ENCODE data around the gene TMEM59. TPM values are rescaled to one million over a fixed set of nuclear protein-coding genes. Genes with fewer than 3 reads are reported as not detected.

TMEM59 gene
- polyA plus RNA-seq, 3 donors: 169 to 925 (median 831) TPM

DNA sequence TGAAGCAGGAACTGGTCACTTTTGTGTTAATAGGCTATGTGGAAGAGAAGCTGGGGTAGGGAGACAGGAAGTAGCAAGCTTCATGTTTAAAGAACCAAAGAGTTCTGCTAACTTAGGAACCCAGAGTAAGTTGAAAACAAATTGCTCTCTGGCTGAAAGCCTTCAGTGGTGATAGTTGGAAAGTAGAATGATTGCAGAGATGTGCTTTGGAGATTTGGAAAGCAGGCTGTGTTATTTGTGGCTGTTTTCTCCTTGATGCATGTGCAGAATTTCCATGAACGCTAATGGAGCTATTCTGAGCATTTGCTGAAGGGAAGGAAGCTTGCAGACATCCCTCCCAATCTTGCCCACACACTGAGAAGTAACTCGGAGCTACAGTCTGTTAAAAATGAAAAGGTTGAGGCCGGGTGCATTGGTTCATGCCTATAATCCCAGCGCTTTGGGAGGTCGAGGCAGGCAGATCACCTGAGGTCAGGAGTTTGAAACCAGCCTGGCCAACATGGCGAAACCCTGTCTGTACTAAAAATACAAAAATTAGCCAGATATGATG, 46.1 kb upstream of the TMEM59 start:
- TF ChIP-seq, protein P1, sequence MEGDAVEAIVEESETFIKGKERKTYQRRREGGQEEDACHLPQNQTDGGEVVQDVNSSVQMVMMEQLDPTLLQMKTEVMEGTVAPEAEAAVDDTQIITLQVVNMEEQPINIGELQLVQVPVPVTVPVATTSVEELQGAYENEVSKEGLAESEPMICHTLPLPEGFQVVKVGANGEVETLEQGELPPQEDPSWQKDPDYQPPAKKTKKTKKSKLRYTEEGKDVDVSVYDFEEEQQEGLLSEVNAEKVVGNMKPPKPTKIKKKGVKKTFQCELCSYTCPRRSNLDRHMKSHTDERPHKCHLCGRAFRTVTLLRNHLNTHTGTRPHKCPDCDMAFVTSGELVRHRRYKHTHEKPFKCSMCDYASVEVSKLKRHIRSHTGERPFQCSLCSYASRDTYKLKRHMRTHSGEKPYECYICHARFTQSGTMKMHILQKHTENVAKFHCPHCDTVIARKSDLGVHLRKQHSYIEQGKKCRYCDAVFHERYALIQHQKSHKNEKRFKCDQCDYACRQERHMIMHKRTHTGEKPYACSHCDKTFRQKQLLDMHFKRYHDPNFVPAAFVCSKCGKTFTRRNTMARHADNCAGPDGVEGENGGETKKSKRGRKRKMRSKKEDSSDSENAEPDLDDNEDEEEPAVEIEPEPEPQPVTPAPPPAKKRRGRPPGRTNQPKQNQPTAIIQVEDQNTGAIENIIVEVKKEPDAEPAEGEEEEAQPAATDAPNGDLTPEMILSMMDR (IDR thresholded peaks at IDR 0.05): no peak
- WGBS (ENCODE audit: insufficient coverage): 50% methylated on average over 4 of the region's 6 CpGs
- no peak overlapping the region for H3K4me3 ChIP-seq (replicated peaks in 1 of 3; ENCODE audit: low read depth in 2 of 3, low read length in 3 of 3)
- no peaks in the 10 kb centered on the region for H3K27me3 ChIP-seq (ENCODE audit: control insufficient read depth in 2 of 2, insufficient read depth in 2 of 2, low read length in 2 of 2)
- Mint-ChIP-seq H3K36me3 (peaks cover 58 to 68% of the 10 kb centered on the region in 2 donors), H3K9me3 (peaks cover 1 to 13% (median 3%) of the 10 kb centered on the region in 7 donors), H3K27me3 (ENCODE audit: low read depth in 3 of 3) (no peaks in the 10 kb centered on the region), H3K27ac (peak overlapping the region in 6 of 7 donors; percentile 44 to 83 (median 59)), H3K4me1 (peaks cover 30% of the 10 kb centered on the region), H3K4me3 (peak overlapping the region in 1 of 2 donors; percentile 13)
- H3K27ac ChIP-seq (ENCODE audit: low read depth in 1 of 2, low read length in 2 of 2): peak overlapping the region in 1 of 2 donors; percentile 1
- H3K9ac ChIP-seq (ENCODE audit: insufficient read depth, low read length, poor library complexity, severe bottlenecking): no peak overlapping the region
- DNase-seq: no peak
- peaks cover 2 to 33% of the 10 kb centered on the region in 2 donors for H3K36me3 ChIP-seq (replicated peaks in 1 of 2; ENCODE audit: control insufficient read depth in 1 of 2, insufficient read depth in 2 of 2, low read length in 2 of 2)
- no peaks in the 10 kb centered on the region for H3K79me2 ChIP-seq (ENCODE audit: insufficient read depth, low read length)
- intact Hi-C loops (cut with micrococcal nuclease): no loop called here
- H4K20me1 ChIP-seq (ENCODE audit: insufficient read depth, low read length): no peaks in the 10 kb centered on the region
- H3K9me3 ChIP-seq (replicated peaks in 1 of 2; ENCODE audit: control insufficient read depth in 1 of 2, insufficient read depth in 1 of 2, low read length in 2 of 2): no peaks in the 10 kb centered on the region
- H2AFZ ChIP-seq (ENCODE audit: insufficient read depth, low read depth, low read length, poor library complexity, severe bottlenecking): peak overlapping the region; percentile 18
- H3K4me1 ChIP-seq (ENCODE audit: control insufficient read depth in 1 of 2, insufficient read depth in 2 of 2, low read length in 2 of 2): peaks cover 17 to 24% of the 10 kb centered on the region in 2 donors
- no peak overlapping the region for H3K4me2 ChIP-seq (replicated peaks; ENCODE audit: extremely low read depth, low read length, poor library complexity, severe bottlenecking)

- H3K9me3 Mint-ChIP-seq: peaks cover 0 to 5% (median 1%) of the 10 kb centered on the region in 7 donors
- H2AFZ ChIP-seq (ENCODE audit: insufficient read depth, low read depth, low read length, poor library complexity, severe bottlenecking): peak overlapping the region; percentile 90
- peak overlapping the region in 1 of 3 experiments; percentile 64 for H3K4me3 ChIP-seq (replicated peaks in 1 of 3; ENCODE audit: low read depth in 2 of 3, low read length in 3 of 3)
- H3K4me1 Mint-ChIP-seq: peaks cover 32% of the 10 kb centered on the region
- H3K9me3 ChIP-seq (replicated peaks in 1 of 2; ENCODE audit: control insufficient read depth in 1 of 2, insufficient read depth in 1 of 2, low read length in 2 of 2): no peaks in the 10 kb centered on the region
- no peaks in the 10 kb centered on the region for H4K20me1 ChIP-seq (ENCODE audit: insufficient read depth, low read length)
- H3K79me2 ChIP-seq (ENCODE audit: insufficient read depth, low read length): no peaks in the 10 kb centered on the region
- intact Hi-C loops (cut with micrococcal nuclease): no loop called here
- H3K9ac ChIP-seq (ENCODE audit: insufficient read depth, low read length, poor library complexity, severe bottlenecking): no peak overlapping the region
- no peaks in the 10 kb centered on the region for H3K27me3 Mint-ChIP-seq (ENCODE audit: low read depth in 3 of 3)
- peak in 1 of 3 donors; percentile 45 for DNase-seq
- H3K27ac Mint-ChIP-seq: peak overlapping the region in 6 of 7 donors; percentile 58 to 91 (median 80)
- TF ChIP-seq, protein P1 (IDR thresholded peaks at IDR 0.05): no peak
- peak overlapping the region in 1 of 2 donors; percentile 88 for H3K4me3 Mint-ChIP-seq
- H3K27ac ChIP-seq (ENCODE audit: low read depth in 1 of 2, low read length in 2 of 2): no peak overlapping the region
- H3K4me1 ChIP-seq (ENCODE audit: control insufficient read depth in 1 of 2, insufficient read depth in 2 of 2, low read length in 2 of 2): peaks cover 17 to 24% of the 10 kb centered on the region in 2 donors
- 19% methylated on average over 3 of the region's 7 CpGs for WGBS (ENCODE audit: insufficient coverage)
- H3K36me3 ChIP-seq (replicated peaks in 1 of 2; ENCODE audit: control insufficient read depth in 1 of 2, insufficient read depth in 2 of 2, low read length in 2 of 2): peaks cover 0 to 19% of the 10 kb centered on the region in 2 donors
- H3K4me2 ChIP-seq (replicated peaks; ENCODE audit: extremely low read depth, low read length, poor library complexity, severe bottlenecking): peak overlapping the region; percentile 70
- peaks cover 59 to 66% of the 10 kb centered on the region in 2 donors for H3K36me3 Mint-ChIP-seq
- no peaks in the 10 kb centered on the region for H3K27me3 ChIP-seq (ENCODE audit: control insufficient read depth in 2 of 2, insufficient read depth in 2 of 2, low read length in 2 of 2)
These were observed 43.9 kb upstream of the TMEM59 start for GRCh38 chr1:54096877-54097240.

Data from CD14-positive monocyte (primary cell).